ENCODE results near the gene MX1.

- TF ChIP-seq CTCF (IDR thresholded peaks at IDR 0.05) (no peak), EP300 (IDR thresholded peaks at IDR 0.05) (no peak)
Measured at GRCh38 chr21:41377715-41378114, 48.3 kb upstream of the MX1 start.

All from tibial nerve (tissue), 4 donors.